Fibroblast of the aortic adventitia (primary cell): Measurements from ENCODE around the gene PAX3. TPM values are rescaled to one million over a fixed set of nuclear protein-coding genes. Genes with fewer than 3 reads are reported as not detected.
A peak's percentile ranks its signal among the peaks of the same experiment; 100 is the strongest.

Experiments
- DNase-seq: peaks from one replicate; pipeline ENCODE4 v3.0.0-alpha.2; 2010; ENCODE audit warnings: low read depth
- H3K4me3 ChIP-seq: 2 replicates; pipeline ENCODE4 v1.5.1; 2011; ENCODE audit warnings: low read depth, mild to moderate bottlenecking, control low read depth, low read length, moderate library complexity
- CTCF ChIP-seq: IDR thresholded peaks from 2 replicates; pipeline ENCODE4 v1.5.1; 2011; ENCODE audit warnings: mild to moderate bottlenecking, low read length, control low read depth, inconsistent platforms; ENCODE audit not compliant: insufficient read depth
- total RNA-seq: library from RNA; depleted of rRNA; stranded (reverse); fragments of >200 nt; gene quantifications from 2 replicates; pipeline ENCODE4 v1.2.3, GENCODE V29; 2012; ENCODE audit warnings: low replicate concordance

PAX3 gene
- total RNA-seq, 1 donor = not detected

GRCh38 chr2:222333397-222333796 is 34.6 kb upstream of the PAX3 start:
- no peak for TF ChIP-seq CTCF
- DNase-seq = no peak
- no peak overlapping the region for H3K4me3 ChIP-seq

- no peak for TF ChIP-seq CTCF
- no peak for DNase-seq
- no peak overlapping the region for H3K4me3 ChIP-seq
Observed at GRCh38 chr2:222332116-222332515, 33.3 kb upstream of the PAX3 start.

GRCh38 chr2:222330910-222331309 is 32.1 kb upstream of the PAX3 start:
- no peak overlapping the region for H3K4me3 ChIP-seq
- no peak for DNase-seq
- TF ChIP-seq CTCF = no peak

- DNase-seq = no peak
- TF ChIP-seq CTCF = no peak
- H3K4me3 ChIP-seq = no peak overlapping the region
Observed at GRCh38 chr2:222322236-222322635, 23.4 kb upstream of the PAX3 start.

GRCh38 chr2:222320436-222321395 is 21.9 kb upstream of the PAX3 start:
- DNase-seq = no peak
- TF ChIP-seq CTCF = no peak
- peak overlapping the region; percentile 41 for H3K4me3 ChIP-seq

GRCh38 chr2:222319586-222320435 is 21.0 kb upstream of the PAX3 start:
- TF ChIP-seq CTCF = no peak
- peak overlapping the region; percentile 50 for H3K4me3 ChIP-seq
- DNase-seq = no peak
